ENCODE measurements around the gene NOS1.
"Not testable (repeated sequence)": the region's sequence is repeated elsewhere in the genome, so short reads cannot be mapped to it uniquely, and the experiment has no call there.

NOS1 gene

GRCh38 chr12:117377758-117378157 lies 16.3 kb upstream of the NOS1 start:
- TF ChIP-seq ZFP3 (CRISPR knock-in tag; IDR thresholded peaks at IDR 0.05) (no peak), PATZ1 (CRISPR knock-in tag; IDR thresholded peaks at IDR 0.05; ENCODE audit: borderline replicate concordance) (no peak), GLIS3 (CRISPR knock-in tag; IDR thresholded peaks at IDR 0.05) (no peak), TSHZ2 (CRISPR knock-in tag; IDR thresholded peaks at IDR 0.05) (no peak), BACH2 (CRISPR knock-in tag; IDR thresholded peaks at IDR 0.05; ENCODE audit: borderline replicate concordance) (no peak), TCF4 (CRISPR knock-in tag; IDR thresholded peaks at IDR 0.05; ENCODE audit: borderline replicate concordance) (no peak), CSRNP3 (CRISPR knock-in tag; IDR thresholded peaks at IDR 0.05) (no peak), ZC3H10 (CRISPR knock-in tag; IDR thresholded peaks at IDR 0.05) (no peak), ZNF565 (CRISPR knock-in tag; conservative IDR thresholded peaks at IDR 0.05; ENCODE audit: low read depth) (no peak), POU6F1 (CRISPR knock-in tag; IDR thresholded peaks at IDR 0.05; ENCODE audit: borderline replicate concordance, low read depth) (no peak)
- no peak for ATAC-seq

- TF ChIP-seq ISL1 (CRISPR knock-in tag; IDR thresholded peaks at IDR 0.05) (no peak), CREB5 (CRISPR knock-in tag; IDR thresholded peaks at IDR 0.05; ENCODE audit: low read depth) (no peak), ZFP30 (CRISPR knock-in tag; IDR thresholded peaks at IDR 0.05) (no peak), OSR1 (CRISPR knock-in tag; IDR thresholded peaks at IDR 0.05) (no peak), ZNF565 (CRISPR knock-in tag; conservative IDR thresholded peaks at IDR 0.05; ENCODE audit: low read depth) (no peak), POU6F1 (CRISPR knock-in tag; IDR thresholded peaks at IDR 0.05; ENCODE audit: borderline replicate concordance, low read depth) (no peak), ZC3H10 (CRISPR knock-in tag; IDR thresholded peaks at IDR 0.05) (no peak), RARB (CRISPR knock-in tag; IDR thresholded peaks at IDR 0.05) (no peak), TSHZ2 (CRISPR knock-in tag; IDR thresholded peaks at IDR 0.05) (no peak), ESRRG (CRISPR knock-in tag; IDR thresholded peaks at IDR 0.05) (no peak), BACH2 (CRISPR knock-in tag; IDR thresholded peaks at IDR 0.05; ENCODE audit: borderline replicate concordance) (no peak), ZNF8 (CRISPR knock-in tag; IDR thresholded peaks at IDR 0.05) (no peak), PATZ1 (CRISPR knock-in tag; IDR thresholded peaks at IDR 0.05; ENCODE audit: borderline replicate concordance) (no peak)
- no peak for ATAC-seq
These were observed 9.2 kb upstream of the NOS1 start for GRCh38 chr12:117370588-117370987.

GRCh38 chr12:117370000-117370399 lies 8.6 kb upstream of the NOS1 start:
- ATAC-seq, result not testable (repeated sequence)

Measured in SK-N-SH treated with all-trans-retinoic acid at 6 μM for 48 hours (cell line).